Measurements from ENCODE around the gene STH.
A peak's percentile ranks its signal among the peaks of the same experiment; 100 is the strongest.

Gene STH

GRCh38 chr17:45968732-45969131 lies 30.3 kb upstream of the STH start:
- no peak for ATAC-seq

- ATAC-seq = no peak
Observed at GRCh38 chr17:45969726-45970125, 29.3 kb upstream of the STH start.

GRCh38 chr17:45970659-45971058 lies 28.4 kb upstream of the STH start:
- no peak for ATAC-seq

GRCh38 chr17:45971698-45972141 lies 27.3 kb upstream of the STH start:
- ATAC-seq = no peak

- no peak for ATAC-seq
Observed at GRCh38 chr17:45972531-45972930, 26.5 kb upstream of the STH start.

- no peak for ATAC-seq
Observed at GRCh38 chr17:45973099-45973780, 25.8 kb upstream of the STH start.

GRCh38 chr17:45973946-45974859 lies 24.8 kb upstream of the STH start:
- no peak for ATAC-seq

- peak; percentile 25 to 41 for ATAC-seq
Observed at GRCh38 chr17:45974916-45975630, 24.0 kb upstream of the STH start.

- ATAC-seq = no peak
Observed at GRCh38 chr17:45975640-45976295, 23.3 kb upstream of the STH start.

- no peak for ATAC-seq
Observed at GRCh38 chr17:45976391-45976754, 22.7 kb upstream of the STH start.

GRCh38 chr17:45976755-45977505 lies 22.1 kb upstream of the STH start:
- no peak for ATAC-seq

GRCh38 chr17:45977506-45977824 lies 21.6 kb upstream of the STH start:
- no peak for ATAC-seq

- no peak for ATAC-seq
Observed at GRCh38 chr17:45977976-45978626, 20.9 kb upstream of the STH start.

GRCh38 chr17:45979137-45979536 lies 19.9 kb upstream of the STH start:
- no peak for ATAC-seq

GRCh38 chr17:45980855-45981254 lies 18.2 kb upstream of the STH start:
- ATAC-seq = no peak

GRCh38 chr17:45981306-45981705 lies 17.7 kb upstream of the STH start:
- ATAC-seq = no peak

- ATAC-seq = no peak
Observed at GRCh38 chr17:45982791-45983613, 16.0 kb upstream of the STH start.

GRCh38 chr17:45983614-45984310 lies 15.3 kb upstream of the STH start:
- no peak for ATAC-seq

- ATAC-seq = no peak
Observed at GRCh38 chr17:45984368-45984767, 14.7 kb upstream of the STH start.

GRCh38 chr17:45985447-45985846 lies 13.6 kb upstream of the STH start:
- no peak for ATAC-seq
